Activated CD8-positive, alpha-beta memory T cell treated with anti-CD3 and anti-CD28 coated beads for 36 hours (primary cell): ENCODE measurements around the gene CHN2. TPM values are rescaled to one million over a fixed set of nuclear protein-coding genes. Genes with fewer than 3 reads are reported as not detected.
"Not testable (repeated sequence)": the region's sequence is repeated elsewhere in the genome, so short reads cannot be mapped to it uniquely, and the experiment has no call there.

Experiments used
- CTCF ChIA-PET: fragments of 350-600 bp; sonication (Branson Sonifier 250); formaldehyde crosslinking; loops from one replicate; lab custom pipeline; 2021; ENCODE audit warnings: antibody characterized with exemption; lab: Charles Lee
- POLR2A ChIA-PET: fragments of 350-600 bp; sonication (Branson Sonifier 250); formaldehyde crosslinking; loops from one replicate; lab custom pipeline; 2021; ENCODE audit warnings: antibody characterized with exemption; lab: Charles Lee
- total RNA-seq, 2 experiments: library from RNA; stranded (reverse); gene quantifications; one replicate each; pipeline ENCODE4 v1.2.3, GENCODE V29; 2021

The CHN2 gene
- total RNA-seq, 2 experiments from 2014 or later: 4.8 to 6.1 TPM

DNA sequence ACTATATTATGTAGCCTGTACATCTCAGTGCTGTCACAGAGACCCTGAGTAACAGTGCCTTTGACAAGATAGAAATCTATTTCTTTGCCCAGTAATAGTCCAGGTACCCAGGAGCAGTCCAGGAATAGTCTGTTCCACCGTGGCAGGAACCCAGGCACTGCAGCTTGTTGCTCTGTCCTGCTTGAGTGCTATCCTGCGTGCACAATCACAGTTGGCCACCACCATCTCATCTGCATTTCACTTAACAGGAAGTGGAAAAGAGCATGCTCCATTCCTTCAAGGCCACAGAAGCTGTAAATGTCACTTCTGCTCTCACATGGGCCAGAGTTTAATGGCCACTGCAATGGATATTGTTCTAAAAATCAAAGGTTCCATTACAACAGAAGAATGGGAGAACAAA lies 307.6 kb downstream of the CHN2 start:
- ChIA-PET POLR2A (no interaction called here), CTCF (interaction anchor here (0.5 kb wide), 1 partner anchor 17 kb away, joined by 5 read pairs; no protein-coding TSS in a partner anchor)

DNA sequence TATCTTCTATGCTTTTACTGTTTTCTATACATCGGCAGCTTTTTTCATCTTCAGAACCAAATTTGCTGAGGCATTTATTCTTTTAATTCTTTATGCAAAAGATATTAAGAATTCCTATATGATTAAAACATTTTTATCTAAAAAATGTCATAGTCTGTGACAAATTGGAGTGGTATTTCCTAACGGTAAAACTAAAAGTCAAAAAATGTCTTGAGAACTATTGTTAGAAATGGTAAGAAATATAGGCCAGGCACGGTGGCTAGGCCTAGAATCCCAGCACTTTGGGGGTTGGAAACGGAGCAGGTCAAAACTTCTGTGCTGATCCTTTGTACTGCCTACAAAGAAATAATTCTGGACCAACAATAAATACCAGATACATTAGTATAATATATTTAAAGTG lies 311.4 kb downstream of the CHN2 start:
- ChIA-PET POLR2A (no interaction called here), CTCF (no interaction called here)

DNA sequence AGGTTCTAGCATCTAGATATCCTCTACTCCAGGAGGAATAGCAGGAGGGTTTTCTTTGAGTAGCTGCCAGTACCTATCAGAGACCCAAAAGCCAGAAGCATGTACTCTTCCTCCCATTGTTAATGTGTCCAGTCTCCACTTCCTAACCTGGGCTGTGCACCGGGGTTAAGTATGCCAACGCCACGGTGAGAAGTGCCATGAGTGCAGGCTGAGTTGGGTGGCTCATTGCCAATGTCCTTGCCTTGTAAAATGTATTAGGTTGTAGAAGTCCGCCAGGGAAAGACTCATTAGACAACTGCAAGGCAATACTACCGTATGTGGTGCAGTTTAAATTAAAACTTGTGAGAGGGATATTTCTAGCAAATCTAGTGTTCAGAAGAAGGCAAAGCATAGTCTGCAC lies 314.0 kb downstream of the CHN2 start:
- ChIA-PET POLR2A (no interaction called here), CTCF (no interaction called here)

DNA sequence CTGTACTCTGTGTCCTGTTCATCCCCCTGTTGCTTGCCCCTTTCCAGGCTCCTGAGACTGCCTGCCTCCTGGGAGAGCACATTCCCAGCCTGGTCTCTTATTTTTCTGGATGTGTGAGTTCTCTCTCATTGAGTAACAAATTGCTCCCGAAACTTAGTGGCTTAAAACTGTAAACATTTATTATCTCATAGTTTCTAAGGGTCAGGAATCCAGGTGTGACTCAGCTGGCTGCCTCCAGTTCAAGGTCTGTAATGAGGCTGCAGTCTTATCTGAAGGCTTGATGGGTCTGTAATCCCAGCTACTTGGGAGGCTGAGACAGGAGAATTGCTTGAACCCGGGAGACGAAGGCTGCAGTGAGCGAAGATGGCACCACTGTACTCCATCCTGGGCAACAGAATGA lies 315.5 kb downstream of the CHN2 start:
- POLR2A ChIA-PET: no interaction called here
- CTCF ChIA-PET: interaction anchor here (0.6 kb wide), 1 partner anchor 14 kb away, joined by 3 read pairs; no protein-coding TSS in a partner anchor

DNA sequence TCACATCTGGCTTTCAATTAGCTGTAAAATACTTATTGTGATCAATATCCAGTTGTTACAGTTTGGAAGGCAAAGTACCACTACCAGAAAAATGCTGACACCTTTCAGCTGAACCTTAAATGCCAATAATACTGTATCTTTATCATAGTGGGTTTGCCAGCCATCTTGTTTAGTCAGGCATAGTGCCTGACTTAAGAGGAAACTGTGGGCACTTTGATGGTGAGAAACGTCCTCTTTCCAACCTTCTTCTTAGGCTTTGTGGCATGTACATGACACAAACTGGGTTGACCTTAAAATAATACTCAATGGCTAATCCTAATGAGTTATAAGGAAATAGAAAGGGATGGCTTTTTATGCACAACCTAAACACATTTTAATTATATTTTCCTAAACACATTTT lies 316.8 kb downstream of the CHN2 start:
- POLR2A ChIA-PET: no interaction called here
- CTCF ChIA-PET: no interaction called here

DNA sequence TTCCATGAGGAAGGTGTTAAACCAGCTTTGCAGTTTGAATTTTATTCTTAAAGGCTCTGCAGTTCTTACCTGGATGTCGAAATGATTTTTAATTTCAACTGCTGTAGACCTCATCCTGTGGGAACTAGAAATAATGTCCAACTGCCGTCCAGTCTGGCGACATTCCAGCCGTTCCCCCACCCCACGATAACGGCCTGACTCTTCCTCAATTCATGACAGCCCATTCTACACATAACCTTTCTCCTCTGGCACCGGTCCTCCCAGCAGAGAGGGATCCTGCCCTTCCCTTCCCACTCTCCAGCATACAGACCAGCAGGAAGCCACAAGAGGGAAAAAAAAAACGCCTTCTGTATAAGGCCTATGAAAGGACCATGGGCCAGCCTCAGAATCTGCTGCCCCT lies 317.3 kb downstream of the CHN2 start:
- ChIA-PET POLR2A (no interaction called here), CTCF (no interaction called here)

DNA sequence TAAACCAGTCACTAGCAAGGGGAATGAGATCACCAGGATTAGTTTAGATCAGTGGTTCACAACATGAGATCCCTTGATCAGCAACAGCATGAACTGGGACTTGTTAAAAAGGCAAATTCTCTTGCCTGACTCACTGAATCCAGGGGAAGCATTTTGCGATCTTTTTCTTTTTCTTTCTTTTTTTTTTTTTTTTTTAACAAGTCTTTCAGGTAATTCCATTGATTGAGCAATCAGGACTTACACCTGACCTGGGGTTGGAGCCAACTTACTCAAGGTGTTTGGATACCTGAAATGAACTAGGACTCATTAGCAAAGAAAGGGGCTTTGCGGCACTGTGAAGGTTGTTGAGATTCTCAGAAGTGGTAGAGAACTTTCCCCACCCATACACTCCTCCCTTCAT lies 321.9 kb downstream of the CHN2 start:
- ChIA-PET POLR2A (no interaction called here), CTCF (no interaction called here)

DNA sequence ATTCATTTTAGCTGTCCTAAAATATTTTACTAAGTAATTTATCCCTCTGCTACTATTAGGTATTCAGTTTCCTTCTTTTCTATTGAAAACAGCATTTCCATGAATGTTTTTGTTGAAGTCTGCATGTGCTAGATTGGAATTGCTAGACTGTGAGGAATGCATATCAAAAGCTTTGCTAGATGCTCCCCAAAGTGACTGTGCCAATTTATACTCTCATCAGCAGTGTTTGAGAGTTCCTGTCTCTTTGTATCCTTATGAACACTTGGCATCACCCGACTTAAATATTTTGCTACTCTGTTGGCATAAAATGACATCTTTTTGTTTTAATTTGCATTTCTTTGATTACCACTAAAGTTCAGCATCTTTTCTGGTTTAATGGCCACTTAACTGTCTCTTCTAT lies 324.0 kb downstream of the CHN2 start:
- POLR2A ChIA-PET: no interaction called here

DNA sequence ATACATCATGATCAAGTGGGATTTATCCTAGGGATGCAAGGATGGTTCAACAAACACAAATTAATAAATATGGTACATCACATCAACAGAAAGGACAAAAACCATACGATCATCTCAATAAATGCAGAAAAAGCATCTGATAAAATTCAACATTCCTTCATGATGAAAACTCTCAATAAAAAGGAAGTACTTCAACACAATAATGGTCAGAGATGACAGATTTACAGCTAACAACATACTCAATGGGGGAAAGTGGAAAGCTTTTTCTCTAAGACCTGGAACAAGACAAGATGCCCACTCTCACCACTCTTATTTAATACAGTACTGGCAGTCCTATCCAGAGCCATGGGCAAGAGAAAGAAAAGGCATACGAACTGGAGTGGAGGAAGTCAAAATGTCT lies 329.2 kb downstream of the CHN2 start:
- CTCF ChIA-PET: no interaction called here
- POLR2A ChIA-PET: no interaction called here

More for the DNA sequence above, 324.0 kb downstream of the CHN2 start:
- CTCF ChIA-PET: interaction anchor here (0.6 kb wide), 1 partner anchor 12 kb away, joined by 3 read pairs; no protein-coding TSS in a partner anchor

DNA sequence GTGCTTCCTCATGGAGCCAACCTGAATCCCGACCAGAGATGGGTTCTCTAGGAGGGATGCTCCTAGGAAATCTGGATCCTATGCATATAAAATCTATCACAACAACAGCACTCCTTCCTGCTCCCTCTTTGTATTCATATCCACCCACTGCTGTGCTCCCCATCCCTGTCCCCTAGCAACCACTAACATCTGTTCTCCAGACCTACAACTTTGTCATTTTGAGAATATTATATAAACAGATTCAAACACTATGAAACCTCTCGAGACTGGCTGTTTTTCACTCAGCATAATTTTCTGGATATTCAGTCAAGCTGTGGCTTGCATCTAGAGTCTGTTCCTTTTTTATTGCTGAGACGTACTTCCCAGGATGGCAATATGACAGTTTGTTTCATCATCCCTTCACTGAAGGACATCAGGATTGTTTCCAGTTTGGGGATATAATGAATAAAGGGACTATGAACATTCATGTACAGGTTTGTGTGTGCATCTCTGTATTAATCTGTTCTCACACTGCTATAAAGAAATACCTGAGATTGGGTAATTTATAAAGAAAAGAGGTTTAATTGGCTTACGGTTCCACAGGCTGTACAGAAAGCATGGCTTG lies 333.0 kb downstream of the CHN2 start:
- CTCF ChIA-PET: no interaction called here

DNA sequence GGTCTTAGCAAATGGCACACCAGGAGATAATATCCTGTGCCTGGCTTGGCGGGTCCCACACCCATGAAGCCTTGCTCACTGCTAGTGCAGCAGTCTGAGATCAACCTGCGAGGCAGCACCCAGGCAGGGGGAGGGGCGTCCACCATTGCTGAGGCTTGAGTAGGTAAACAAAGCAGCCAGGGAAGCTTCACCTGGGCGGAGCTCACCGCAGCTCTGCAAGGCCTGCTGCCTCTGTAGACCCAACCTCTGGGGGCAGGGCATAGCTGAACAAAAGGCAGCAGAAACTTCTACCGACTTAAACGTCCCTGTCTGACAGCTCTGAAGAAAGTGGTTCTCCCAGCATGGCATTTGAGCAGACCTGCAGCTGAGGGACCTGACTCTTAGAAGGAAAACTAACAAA lies 334.0 kb downstream of the CHN2 start:
- CTCF ChIA-PET, POLR2A ChIA-PET: not testable (repeated sequence)

More for the DNA sequence above, 333.0 kb downstream of the CHN2 start:
- POLR2A ChIA-PET: no interaction called here

Other genes starting within 250 kb of the CHN2 start
- gene TRIL, start 236.4 kb upstream of the CHN2 start, total RNA-seq: not detected
- gene CPVL, start 48.2 kb upstream of the CHN2 start, total RNA-seq: under 1 TPM in 1 of 2 experiments, not detected in 1; 0.25 TPM